ENCODE results near the gene CACNA1B.

- TF ChIP-seq CTCF (IDR thresholded peaks at IDR 0.05) = no peak
- TF ChIP-seq POLR2AphosphoS5 (IDR thresholded peaks at IDR 0.05) = no peak
- TF ChIP-seq EP300 (IDR thresholded peaks at IDR 0.05) = no peak
- no peak for TF ChIP-seq POLR2A (IDR thresholded peaks at IDR 0.05)
These were observed 71.1 kb downstream of the CACNA1B start for GRCh38 chr9:137948642-137949041.

All from suprapubic skin (tissue), 4 donors.